HG03025 (cell line): ENCODE measurements around the gene C11orf42.

Experiments used
- ATAC-seq: cut with Tn5 transposase; IDR thresholded peaks from one replicate; pipeline ENCODE4 v1.9.1; 2021; ENCODE audit warnings: mild to moderate bottlenecking, moderate library complexity; ENCODE audit not compliant: unreplicated experiment, low FRiP score

Gene C11orf42

GRCh38 chr11:6251990-6252473 lies 46.7 kb downstream of the C11orf42 start:
- no peak for ATAC-seq

GRCh38 chr11:6253197-6253596 lies 47.8 kb downstream of the C11orf42 start:
- no peak for ATAC-seq

DNA sequence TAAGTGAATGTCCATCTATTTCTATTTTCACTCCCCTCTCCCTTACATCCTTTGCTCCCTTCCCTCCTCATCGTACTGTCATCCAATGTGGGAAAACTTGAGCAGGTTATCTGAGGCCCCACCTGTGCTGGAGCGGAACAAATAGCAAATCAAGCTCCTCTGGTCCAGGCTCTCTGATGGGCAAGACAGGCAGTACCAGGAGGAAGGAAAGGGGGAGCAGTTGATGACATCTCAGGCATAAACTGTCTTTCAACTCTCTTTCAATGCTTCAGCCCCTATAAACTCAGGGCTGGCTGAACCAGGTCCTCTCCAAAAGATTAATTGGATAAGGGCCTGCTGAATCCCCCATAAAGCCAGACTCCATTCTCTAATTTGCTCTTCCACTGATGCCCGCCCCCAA lies 52.8 kb downstream of the C11orf42 start:
- ATAC-seq: no peak

DNA sequence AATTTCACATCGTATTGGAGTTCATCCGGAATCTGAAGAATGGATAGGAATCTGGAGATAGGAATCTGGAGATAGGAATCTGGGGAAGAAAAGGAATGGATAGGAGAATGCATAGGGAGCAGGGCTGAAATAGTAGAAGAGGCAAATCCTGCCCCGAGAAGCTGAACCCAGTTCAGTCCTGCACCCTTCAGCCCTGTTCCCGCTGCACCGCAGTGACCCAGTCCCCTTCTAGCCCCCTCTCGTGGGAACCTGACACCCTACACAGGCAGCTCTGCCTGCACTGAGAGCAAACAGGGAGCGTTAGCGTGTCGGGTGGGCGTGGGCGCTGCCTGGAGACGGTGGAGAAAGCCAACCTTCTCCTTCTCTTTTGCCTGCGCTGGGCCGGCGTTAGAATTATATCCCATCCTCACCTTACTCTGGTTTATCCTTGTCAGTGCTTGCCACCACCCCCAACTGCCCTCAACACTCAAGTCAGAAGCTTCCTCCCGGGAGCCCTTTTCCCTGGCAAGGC lies 53.3 kb downstream of the C11orf42 start:
- ATAC-seq: no peak

DNA sequence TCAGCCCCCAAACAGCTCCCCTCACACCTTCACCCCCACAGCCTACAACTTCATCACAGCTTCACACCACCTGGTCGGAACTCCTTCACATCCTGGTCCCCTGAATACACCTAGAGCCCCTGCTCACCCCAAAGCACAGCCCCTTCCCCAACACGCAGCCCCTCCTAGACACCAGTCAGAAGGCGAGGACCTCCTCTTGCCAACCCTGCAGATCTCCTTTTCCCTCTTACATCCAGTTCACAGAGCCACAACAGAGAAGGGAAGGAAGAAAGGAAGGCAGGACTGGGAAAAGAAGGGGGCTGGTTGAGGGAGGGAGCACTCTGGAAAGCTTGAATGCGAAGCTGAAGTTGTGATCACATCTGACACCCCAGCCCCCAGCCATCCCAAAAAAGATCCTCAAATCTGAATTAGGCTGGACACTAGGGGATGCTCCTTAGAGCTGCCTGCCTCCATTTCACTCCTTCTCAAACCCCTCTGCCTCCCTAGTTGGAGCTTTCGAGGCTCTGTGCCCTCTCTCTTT lies 54.9 kb downstream of the C11orf42 start:
- ATAC-seq: no peak
